HTR-8/SVneo (cell line): ENCODE measurements around the gene GPC5.
"Not testable (repeated sequence)": the region's sequence is repeated elsewhere in the genome, so short reads cannot be mapped to it uniquely, and the experiment has no call there.

Experiments
- DNase-seq: peaks from one replicate; pipeline ENCODE4 v3.0.0; 2011; ENCODE audit warnings: low spot score, mixed read lengths; ENCODE audit not compliant: insufficient read length
- FAIRE-seq: peaks from 2 replicates; lab custom pipeline; 2011; peaks lifted over from hg19 to GRCh38; lab: Jason Lieb, UNC

The GPC5 gene

DNA sequence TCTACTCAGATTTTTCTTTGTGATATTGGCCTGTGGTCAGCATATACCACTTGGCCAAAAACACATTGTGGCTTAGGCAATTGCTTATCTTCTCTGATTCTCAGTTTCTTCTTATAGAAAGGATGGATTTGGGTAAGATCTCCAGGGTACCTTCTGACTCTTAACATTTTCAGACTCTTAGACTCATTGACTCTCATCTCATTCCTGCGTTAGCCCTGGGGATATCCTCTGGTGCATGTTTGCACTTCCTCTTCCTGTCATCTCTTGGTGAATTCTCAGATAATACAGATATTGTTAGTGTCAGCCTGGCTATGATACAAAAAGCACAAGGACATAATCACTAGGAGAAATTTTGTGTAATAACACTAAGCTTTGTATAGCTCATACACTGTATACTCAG is 1335.6 kb downstream of the GPC5 start:
- DNase-seq (no peak), FAIRE-seq (no peak)

DNA sequence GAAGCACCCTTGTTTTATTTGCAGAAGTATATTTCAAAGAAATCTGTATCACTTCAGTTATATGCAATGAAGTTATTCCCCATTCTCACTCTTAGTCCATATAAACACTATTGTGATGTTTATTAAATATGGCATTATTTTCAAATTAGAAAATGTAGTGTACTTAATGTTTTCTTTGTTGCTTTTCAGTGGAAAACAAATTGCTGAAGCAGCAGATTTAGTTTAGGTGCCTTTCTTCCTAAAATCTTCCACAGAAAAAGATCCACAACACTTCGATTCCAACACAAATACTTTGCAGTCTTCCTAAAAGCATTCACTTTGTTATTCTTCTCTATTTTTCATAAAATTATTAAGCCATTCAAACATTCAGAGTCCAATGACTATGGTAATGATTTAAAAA is 1336.1 kb downstream of the GPC5 start:
- no peak for FAIRE-seq
- DNase-seq, result no peak

DNA sequence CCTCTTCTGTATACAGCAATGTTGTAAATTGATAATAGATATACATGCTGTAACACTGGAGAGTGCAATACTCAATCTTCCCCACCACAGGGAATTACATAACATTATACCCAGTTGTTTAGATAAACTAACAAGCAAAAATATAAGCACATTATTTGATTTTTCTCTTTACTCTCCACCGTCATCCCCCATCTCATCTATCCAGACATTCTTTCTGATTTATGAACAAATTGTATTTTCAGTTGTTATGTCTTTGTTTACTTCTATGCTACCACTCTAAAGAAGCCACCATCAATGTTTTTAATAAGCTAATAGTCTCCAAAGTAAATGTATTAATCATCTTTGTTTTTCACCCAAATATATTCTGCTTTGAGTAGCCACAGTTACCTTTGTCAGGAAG is 1337.5 kb downstream of the GPC5 start:
- no peak for FAIRE-seq

DNA sequence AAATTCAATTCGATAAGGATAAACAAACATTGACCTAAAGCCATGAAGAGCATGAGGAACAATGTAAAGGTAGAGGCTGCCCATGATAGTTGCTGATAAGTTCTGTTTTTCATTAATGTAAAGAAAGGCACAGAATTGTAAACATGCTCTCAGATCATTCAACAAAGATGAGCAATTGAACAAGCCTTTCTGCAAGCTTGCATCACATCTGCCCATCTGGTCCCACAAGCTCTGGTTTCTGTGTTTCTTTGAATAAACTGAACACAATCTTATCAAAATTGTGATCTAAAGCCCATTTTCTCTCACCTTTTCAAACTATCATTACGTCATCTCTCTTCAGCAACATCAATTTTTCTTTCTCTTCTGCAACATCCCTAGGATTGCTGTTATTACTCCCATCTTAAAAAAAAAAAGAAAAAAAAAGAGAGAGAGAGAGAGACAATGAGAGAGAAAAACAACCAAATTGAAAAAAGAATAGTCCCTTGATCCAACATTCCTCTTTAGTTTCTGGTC is 1340.9 kb downstream of the GPC5 start:
- no peak for FAIRE-seq

More for the DNA sequence above, 1337.5 kb downstream of the GPC5 start:
- no peak for DNase-seq

DNA sequence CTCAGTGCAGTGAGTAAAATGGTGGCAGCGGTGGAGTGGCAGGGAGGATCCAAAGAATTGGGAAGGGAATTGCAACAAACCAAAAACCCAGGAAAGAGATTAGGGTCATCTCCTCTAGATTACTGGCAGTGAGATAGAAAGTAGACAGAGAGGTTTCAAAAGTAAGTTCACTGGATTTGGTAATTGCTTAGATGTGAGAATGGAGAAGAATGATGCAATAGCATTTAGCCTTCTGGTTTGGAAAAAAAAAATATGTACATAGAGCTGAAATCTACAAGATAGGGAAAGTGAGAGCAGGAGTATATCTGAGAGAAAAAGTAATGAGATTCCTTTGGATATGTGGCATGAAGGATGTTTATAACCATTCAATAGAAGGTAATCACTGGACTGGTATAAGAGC is 1345.6 kb downstream of the GPC5 start:
- no peak for DNase-seq
- no peak for FAIRE-seq

More for the DNA sequence above, 1340.9 kb downstream of the GPC5 start:
- DNase-seq, result no peak

DNA sequence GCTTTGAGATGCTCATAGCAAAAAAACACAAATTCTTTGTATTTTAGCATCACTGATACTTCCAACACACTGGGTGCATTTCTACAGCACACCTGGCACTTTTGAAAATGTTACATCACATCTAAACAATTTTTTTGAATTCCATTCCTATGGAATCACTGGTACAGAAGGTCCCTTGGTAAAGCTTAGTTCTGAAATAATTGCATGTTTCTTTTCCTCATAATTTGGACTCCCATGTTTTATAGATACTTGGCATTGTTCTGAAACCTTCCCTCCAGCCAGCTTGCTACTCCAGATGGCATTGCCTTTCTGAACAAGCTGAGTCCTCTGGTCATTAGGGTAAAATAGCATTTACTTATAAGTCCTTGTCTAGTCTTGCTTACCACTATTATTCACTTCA is 1346.8 kb downstream of the GPC5 start:
- DNase-seq (no peak), FAIRE-seq (no peak)

DNA sequence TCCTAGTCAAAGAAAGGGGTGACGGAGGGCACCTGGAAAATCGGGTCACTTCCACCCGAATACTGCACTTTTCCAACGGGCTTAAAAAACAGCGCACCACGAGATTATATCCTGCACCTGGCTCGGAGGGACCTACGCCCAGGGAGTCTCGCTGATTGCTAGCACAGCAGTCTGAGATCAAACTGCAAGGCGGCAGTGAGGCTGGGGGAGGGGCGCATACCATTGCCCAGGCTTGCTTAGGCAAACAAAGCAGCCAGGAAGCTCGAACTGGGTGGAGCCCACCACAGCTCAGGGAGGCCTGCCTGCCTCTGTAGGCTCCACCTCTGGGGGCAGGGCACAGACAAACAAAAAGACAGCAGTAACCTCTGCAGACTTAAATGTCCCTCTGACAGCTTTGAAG is 1354.3 kb downstream of the GPC5 start:
- FAIRE-seq, DNase-seq: not testable (repeated sequence)

DNA sequence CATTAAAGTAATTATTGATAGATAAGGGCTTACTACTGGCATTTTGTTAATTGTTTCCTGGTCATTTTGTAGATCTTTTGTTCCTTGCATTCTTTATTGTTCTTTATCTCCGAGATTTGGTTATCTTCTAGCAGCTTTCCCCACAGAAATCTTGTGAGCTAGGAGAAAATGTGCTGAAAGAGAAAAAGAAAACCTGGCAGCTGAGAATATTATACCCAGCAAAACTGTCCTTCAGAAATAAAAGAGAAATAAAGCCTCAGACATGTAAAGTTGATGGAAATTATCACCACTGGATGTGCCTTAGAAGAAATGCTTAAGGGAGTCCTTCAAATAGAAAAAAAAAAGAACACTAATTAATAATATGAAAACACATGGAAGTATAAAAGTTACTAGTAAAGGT is 1363.3 kb downstream of the GPC5 start:
- DNase-seq, result no peak
- no peak for FAIRE-seq

DNA sequence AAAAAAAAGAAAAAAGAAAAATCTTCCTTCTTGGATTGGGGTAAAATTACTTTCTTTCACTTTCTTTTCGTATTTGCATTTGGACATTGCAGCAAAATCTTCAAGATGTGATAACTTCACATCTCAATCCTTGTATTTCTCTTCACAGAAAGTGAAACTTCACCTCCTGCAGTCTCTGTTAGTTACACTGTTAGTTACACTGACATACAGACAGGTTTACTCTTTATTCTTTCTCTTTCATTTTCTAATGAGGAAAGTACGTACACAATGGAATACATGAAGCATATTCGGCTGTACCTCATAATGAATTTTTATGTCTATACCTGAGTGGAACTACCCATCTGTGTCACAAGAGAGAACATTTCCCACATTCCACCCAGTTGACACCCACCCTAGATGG is 1369.0 kb downstream of the GPC5 start:
- no peak for FAIRE-seq
- DNase-seq, result no peak

DNA sequence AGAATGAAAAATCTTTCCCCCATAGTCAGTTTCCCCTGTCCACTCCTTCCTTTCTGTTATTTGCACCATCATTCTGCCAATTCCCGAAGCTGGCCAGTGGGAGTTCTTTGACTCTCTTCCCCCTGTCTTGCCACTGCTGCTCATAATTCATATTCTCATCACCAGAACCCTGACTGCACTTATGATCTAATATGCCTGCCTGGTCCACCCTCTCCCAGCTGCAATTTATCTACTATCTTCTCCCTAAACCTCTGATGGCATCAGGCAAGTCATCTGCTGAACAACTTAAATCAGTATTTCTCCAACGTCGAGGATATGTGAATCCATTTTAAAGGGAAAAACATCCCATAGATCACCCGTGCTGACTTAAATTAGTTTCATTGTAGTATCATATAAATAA is 1370.2 kb downstream of the GPC5 start:
- DNase-seq (no peak), FAIRE-seq (no peak)

DNA sequence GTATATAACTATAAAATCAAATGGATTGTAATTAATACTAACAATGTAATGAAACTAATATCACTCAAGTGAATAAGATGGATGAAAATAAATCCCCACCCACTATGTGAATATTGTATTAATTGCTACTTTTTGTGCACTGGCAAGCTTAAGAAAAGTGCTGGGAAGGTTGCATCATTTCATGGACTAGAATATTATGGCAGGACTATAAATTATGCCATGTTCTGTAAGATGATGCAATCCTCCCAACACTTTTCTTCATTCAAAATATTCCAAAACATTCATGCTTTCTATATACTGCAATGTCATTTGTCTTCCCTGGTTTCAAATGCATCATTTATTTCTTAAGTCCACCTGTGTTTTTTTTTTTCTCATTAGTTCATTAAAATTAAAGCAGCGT is 1370.6 kb downstream of the GPC5 start:
- DNase-seq (peak; percentile 3), FAIRE-seq (no peak)

DNA sequence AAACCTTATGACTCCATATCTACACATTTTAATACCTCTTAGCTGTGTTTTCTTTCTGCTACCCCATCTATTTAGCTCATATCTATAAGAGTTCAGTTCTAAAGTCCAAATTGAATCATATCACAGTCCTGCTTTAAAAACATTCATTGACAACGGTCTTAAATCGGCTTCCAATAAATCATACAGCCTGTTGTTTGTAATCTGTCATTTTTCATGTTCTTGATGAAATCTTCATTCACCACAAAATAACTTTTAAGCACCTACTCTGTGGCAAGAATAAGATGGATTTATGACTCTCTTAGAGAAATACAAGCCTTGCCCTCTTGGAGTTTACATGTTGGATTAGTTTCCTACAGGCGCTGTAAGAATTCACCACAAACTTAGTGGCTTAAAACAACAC is 1377.2 kb downstream of the GPC5 start:
- FAIRE-seq, result no peak
- no peak for DNase-seq

DNA sequence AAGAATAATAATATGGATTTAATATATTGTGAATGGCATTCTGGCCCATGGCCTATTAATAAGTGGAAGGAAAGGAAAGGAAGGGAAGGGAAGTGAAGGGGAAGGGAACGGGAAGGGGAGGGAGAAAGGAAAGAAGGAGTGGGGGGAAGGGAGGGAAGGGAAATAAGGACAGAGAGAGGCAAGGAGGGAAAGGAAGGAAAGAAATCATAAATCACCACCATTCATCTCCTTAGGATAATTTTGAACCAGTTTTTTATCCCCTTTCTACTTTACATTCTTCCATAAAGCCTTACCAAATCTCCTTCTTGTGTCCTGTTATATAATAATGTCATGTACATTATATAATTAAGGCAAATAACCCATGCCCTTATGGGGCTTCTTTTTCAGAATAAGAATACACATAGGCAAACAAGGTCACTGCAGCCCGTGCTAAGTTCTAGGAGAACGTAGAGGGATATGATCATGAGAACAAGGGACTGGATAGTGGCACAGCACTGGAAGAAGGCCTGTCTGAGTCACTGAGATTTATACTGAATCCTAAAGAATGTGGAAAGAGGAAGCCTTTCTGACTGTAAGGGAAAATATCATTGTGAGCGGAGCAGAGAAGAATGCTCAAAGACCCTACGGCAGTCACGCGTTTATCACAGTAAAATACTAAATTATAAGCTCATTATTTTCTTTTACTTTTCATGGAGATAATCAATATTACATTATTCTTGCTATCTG is 1383.7 kb downstream of the GPC5 start:
- FAIRE-seq (no peak), DNase-seq (no peak)

DNA sequence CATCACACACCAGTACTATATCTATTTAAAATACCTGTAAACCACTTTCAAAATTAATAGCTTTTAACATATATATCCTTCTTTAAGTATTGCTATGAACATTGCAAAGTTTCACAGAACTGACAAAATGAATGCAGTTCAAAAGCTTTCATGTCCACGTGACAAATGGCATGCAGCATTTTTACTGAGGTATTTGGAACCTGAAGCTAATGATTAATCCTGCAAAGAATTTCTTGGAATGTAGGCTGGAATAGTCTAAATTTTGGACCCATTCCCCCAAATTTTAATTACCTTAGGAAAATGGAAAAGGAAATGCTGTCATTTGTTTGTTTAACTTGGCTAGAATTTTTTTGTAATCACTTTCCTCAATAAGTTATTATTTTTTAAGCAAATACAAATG is 1404.4 kb downstream of the GPC5 start:
- no peak for DNase-seq
- no peak for FAIRE-seq

DNA sequence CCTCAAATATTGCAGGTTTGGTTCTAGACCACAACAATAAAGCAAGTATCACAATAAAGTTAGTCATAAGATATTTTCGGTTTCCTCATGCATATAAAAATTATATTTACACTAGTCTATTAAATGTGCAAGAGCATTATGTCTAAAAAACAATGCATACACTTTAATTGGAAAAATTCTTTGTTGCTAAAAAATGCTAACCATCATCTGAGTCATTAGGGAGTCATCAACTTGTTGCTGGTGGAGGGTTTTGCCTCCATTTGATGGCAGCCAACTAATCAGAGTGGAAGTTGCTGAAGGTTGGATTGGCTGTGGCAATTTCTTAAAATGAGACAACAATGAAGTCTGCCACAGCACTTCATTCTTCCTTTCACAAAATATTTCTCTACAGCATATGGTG is 1405.9 kb downstream of the GPC5 start:
- FAIRE-seq, result no peak
- DNase-seq, result no peak

DNA sequence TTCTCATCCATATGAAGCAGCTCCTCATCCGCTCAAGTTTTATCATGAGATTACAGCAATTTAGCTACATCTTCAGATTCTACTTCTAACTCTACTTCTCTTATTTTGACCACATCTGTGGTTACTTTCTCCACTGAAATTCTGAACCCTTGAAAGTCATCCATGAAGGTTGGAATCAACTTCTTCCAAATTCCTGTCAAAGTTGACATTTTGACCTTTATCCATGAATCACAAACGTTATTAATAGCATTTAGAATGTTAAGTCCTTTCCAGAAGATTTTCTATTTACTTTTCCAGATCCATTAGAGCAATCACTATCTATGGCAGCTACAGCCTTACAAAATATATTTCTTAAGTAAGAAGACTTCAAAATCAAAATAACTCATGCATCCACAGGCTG is 1406.5 kb downstream of the GPC5 start:
- FAIRE-seq (no peak), DNase-seq (no peak)

DNA sequence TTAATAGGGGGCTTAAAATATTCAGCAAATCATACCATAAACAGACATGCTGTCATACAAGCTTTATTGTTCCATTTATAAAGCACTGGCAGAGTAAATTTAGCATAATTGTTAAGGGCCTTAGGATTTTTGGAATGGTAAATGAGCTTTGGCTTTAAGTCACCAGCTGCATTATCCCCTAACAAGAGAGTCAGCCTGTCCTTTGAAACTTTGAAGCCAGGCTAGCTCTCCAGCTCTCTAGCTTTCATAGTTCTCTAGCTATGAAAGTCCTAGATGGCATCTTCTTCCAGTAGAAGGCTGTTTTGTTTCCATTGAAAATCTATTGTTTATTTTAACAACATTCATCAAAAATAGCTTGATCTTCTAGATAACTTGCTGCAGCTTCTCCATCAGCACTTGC is 1407.3 kb downstream of the GPC5 start:
- FAIRE-seq, result no peak
- DNase-seq, result no peak

DNA sequence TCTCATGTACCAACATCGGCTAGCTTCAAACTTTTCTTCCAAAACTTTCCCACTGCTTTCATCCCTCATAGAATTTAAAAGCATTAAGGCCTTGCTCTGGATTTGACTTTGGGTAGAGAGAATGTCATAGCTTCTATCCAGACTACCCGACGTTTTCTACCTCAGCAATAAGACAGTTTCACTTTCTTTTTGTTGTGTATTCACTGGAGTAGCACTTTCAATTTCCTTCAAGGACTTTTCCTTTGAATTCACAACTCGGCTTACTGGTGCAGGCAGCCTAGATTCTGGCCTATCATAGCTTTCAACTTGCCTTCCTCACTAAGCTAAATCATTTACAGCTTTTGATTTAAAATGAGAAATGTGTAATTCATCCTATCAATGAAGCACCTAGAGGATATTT is 1407.8 kb downstream of the GPC5 start:
- DNase-seq (no peak), FAIRE-seq (no peak)

DNA sequence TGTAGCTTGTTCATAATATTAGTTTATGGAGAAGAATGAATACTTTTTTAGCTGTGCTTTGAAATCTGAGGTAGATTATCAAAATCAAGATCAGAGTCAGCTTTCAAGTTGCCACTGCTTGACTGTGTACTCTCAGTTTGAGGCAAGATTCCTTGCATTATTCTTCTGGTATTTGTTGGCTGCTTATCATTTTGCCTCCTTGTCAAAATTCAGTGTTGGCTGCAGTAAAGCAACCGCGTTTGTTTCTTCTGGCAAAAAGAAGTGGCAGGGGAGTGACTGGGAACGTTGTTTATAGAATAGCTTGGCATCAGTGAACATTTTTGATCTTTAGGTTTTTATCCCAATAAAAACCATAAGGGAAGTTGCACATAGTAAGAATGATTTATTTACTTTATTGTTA is 1408.9 kb downstream of the GPC5 start:
- no peak for DNase-seq
- FAIRE-seq, result no peak

DNA sequence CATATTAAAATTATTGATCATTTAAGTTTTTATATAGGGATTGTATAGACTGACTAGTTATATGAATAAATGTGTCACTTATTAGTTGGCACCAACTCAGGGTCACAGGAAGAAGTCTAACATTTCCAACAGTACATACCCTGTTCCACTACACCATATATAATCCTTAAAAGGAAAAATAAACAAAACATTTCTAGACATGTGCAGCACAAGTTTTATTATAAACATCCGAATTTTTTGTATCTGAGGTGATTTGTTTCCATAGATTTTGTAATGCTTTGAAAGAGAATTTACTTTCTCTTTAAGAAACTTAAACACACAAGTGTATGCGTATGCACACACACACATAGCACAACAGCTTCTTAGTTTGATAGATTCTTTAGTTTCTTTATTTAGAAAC is 1409.5 kb downstream of the GPC5 start:
- no peak for FAIRE-seq

DNA sequence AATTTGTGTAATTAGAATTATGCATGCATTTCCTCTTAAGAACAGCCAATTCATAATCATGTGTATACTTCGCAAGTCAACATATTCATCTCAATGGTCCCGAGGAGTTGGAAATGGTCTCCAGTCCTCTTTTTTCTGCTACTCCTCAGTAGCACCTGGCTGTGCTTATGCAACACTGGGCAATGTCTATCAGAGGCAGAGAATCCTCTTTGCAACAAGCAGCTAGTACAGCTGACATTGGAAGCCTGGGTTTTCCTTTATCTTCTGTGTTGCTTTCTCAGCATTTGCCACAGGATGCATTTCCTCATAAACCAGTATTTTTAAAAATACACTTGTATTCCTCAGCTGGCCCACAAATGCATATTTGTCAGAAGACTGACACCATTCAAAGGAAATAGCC is 1422.9 kb downstream of the GPC5 start:
- FAIRE-seq (no peak), DNase-seq (no peak)

More for the DNA sequence above, 1409.5 kb downstream of the GPC5 start:
- no peak for DNase-seq

DNA sequence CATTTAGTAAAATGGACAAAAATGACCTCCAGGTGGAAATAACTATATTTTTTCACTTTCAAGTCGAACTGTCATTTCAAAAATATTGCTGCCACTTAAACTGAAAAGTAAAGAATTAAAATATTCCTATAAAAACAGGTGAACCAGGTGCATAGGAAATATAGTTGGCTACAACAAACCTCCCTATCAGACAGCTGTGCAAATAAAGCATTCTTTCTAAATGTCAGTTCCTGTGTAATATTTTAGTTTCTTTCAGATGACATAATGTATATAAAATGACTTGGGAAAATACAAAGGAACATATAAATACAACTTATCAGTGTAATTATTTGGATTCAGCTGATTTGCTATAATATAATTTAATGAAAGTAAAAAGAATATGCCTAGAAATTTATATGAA is 1424.6 kb downstream of the GPC5 start:
- DNase-seq, result no peak

More for the DNA sequence above, 1424.6 kb downstream of the GPC5 start:
- FAIRE-seq, result no peak
